CD4-positive, alpha-beta memory T cell (primary cell): Measurements from ENCODE around the gene SLC22A5. TPM values are rescaled to one million over a fixed set of nuclear protein-coding genes. Genes with fewer than 3 reads are reported as not detected.
"Not testable (repeated sequence)": the region's sequence is repeated elsewhere in the genome, so short reads cannot be mapped to it uniquely, and the experiment has no call there.

Experiments used
- CTCF ChIA-PET: fragments of 350-600 bp; sonication (Branson Sonifier 250); formaldehyde crosslinking; loops from one replicate; lab custom pipeline; 2021; ENCODE audit warnings: inconsistent platforms; ENCODE audit not compliant: partially characterized antibody; lab: Charles Lee
- POLR2A ChIA-PET: fragments of 350-600 bp; sonication (Branson Sonifier 250); formaldehyde crosslinking; loops from one replicate; lab custom pipeline; 2021; ENCODE audit not compliant: partially characterized antibody; lab: Charles Lee
- DNase-seq, 5 donors: peaks; one replicate each; pipeline versions ENCODE4 v3.0.0 to v3.0.0-alpha.2; 2020 to 2022; ENCODE audit warnings: mixed read lengths in 1 of 5
- H3K27ac ChIP-seq: one replicate; pipeline ENCODE4 v1.7.0; 2013; ENCODE audit warnings: low read depth, low read length
- H3K27me3 ChIP-seq: 2 replicates; pipeline ENCODE4 v1.7.0; 2013; ENCODE audit warnings: mild to moderate bottlenecking, low read length, moderate library complexity; ENCODE audit not compliant: insufficient read depth
- H3K36me3 ChIP-seq: 2 replicates; pipeline ENCODE4 v1.7.0; 2013; ENCODE audit warnings: mild to moderate bottlenecking, low read length, moderate library complexity; ENCODE audit not compliant: insufficient read depth
- H3K4me1 ChIP-seq: 2 replicates; pipeline ENCODE4 v1.7.0; 2013; ENCODE audit warnings: mild to moderate bottlenecking, low read length, moderate library complexity; ENCODE audit not compliant: insufficient read depth
- H3K4me3 ChIP-seq, 2 donors: one replicate each; pipeline ENCODE4 v1.7.0; 2013; ENCODE audit warnings: low read length in 2 of 2, mild to moderate bottlenecking in 1 of 2
- H3K9me3 ChIP-seq, 2 donors: one replicate each; pipeline ENCODE4 v1.7.0; 2013; ENCODE audit warnings: low read length in 2 of 2, control low read depth in 1 of 2; ENCODE audit not compliant: control insufficient read depth in 1 of 2
- H3K27ac Mint-ChIP-seq, 7 donors: one replicate each; pipeline ENCODE4 v1.8.0; 2020 to 2021; ENCODE audit warnings: mixed read lengths in 7 of 7, mild to moderate bottlenecking in 6 of 7, inconsistent platforms in 3 of 7, moderate library complexity in 3 of 7
- H3K27me3 Mint-ChIP-seq, 2 donors: one replicate each; pipeline ENCODE4 v1.8.0; 2020 to 2021; ENCODE audit warnings: mixed read lengths in 2 of 2
- H3K36me3 Mint-ChIP-seq, 2 donors: one replicate each; pipeline ENCODE4 v1.8.0; 2020 to 2021; ENCODE audit warnings: mixed read lengths in 2 of 2, inconsistent platforms in 1 of 2, mild to moderate bottlenecking in 1 of 2
- H3K4me1 Mint-ChIP-seq, 4 donors: one replicate each; pipeline ENCODE4 v1.8.0; 2020 to 2021; ENCODE audit warnings: mixed read lengths in 4 of 4, mild to moderate bottlenecking in 1 of 4
- H3K4me3 Mint-ChIP-seq, 8 donors: one replicate each; pipeline ENCODE4 v1.8.0; 2020 to 2021; ENCODE audit warnings: mixed read lengths in 8 of 8, mild to moderate bottlenecking in 7 of 8, moderate library complexity in 6 of 8, inconsistent platforms in 3 of 8
- H3K9me3 Mint-ChIP-seq, 8 donors: one replicate each; pipeline ENCODE4 v1.8.0; 2020 to 2021; ENCODE audit warnings: mixed read lengths in 8 of 8, mild to moderate bottlenecking in 5 of 8, inconsistent platforms in 3 of 8, moderate library complexity in 1 of 8
- intact Hi-C: fragments of 100-400 bp; cut with micrococcal nuclease; formaldehyde crosslinking; loops from one replicate; pipeline ENCODE4 v1.15.1; 2023
- polyA plus RNA-seq, 2 donors: library from polyadenylated mRNA; unstranded; fragments of 300-500 nt; fragmentation: Illumina TruSeq; gene quantifications; one replicate each; pipeline ENCODE4 v1.2.3, GENCODE V29; 2021
- total RNA-seq, 2 experiments: library from RNA; stranded (reverse); gene quantifications; one replicate each; pipeline ENCODE4 v1.2.3, GENCODE V29; 2021

Gene SLC22A5
- total and polyA plus RNA-seq, 4 experiments from 2014 or later = 1.9 to 10.0 (median 5.9) TPM

- Histone ChIP-seq H3K4me3 (peak overlapping the region; percentile 86 to 95), H3K9me3 (no peaks in the 10 kb centered on the region), H3K4me1 (peaks cover 78% of the 10 kb centered on the region), H3K27ac (peak overlapping the region; percentile 99), H3K36me3 (no peaks in the 10 kb centered on the region), H3K27me3 (no peaks in the 10 kb centered on the region)
- DNase-seq = peak; percentile 84 to 91 (median 86)
- POLR2A ChIA-PET = interaction anchor here (0.7 to 8.6 kb wide), 25 partner anchors 10 to 456 kb away, joined by 3 to 592 read pairs (median 11); partner anchors contain the start of genes CCNI2, GDF9, IRF1 and KIF3A
- Mint-ChIP-seq H3K27ac (peak overlapping the region; percentile 99 to 100 (median 99)), H3K9me3 (peaks cover 0 to 4% (median 0%) of the 10 kb centered on the region in 8 donors), H3K27me3 (no peaks in the 10 kb centered on the region), H3K4me1 (peaks cover 61 to 92% (median 75%) of the 10 kb centered on the region in 4 donors), H3K36me3 (peaks cover 7 to 31% of the 10 kb centered on the region in 2 donors), H3K4me3 (peak overlapping the region; percentile 91 to 99 (median 99))
- intact Hi-C loops = loop anchor here (1.0 to 2.0 kb wide), 5 partner anchors 9 to 80 kb away; partner anchors contain the start of gene IRF1
- CTCF ChIA-PET = interaction anchor here (0.9 to 9.6 kb wide), 18 partner anchors 10 to 90 kb away, joined by 3 to 141 read pairs (median 8); partner anchors contain the start of gene IRF1
These were observed 41.2 kb downstream of the SLC22A5 start for GRCh38 chr5:132410451-132411303.

GRCh38 chr5:132411304-132412013 lies 41.9 kb downstream of the SLC22A5 start:
- Histone ChIP-seq H3K4me1 (peaks cover 78% of the 10 kb centered on the region), H3K27me3 (no peaks in the 10 kb centered on the region), H3K4me3 (peak overlapping the region; percentile 86 to 95), H3K27ac (peak overlapping the region; percentile 99), H3K9me3 (no peaks in the 10 kb centered on the region), H3K36me3 (no peaks in the 10 kb centered on the region)
- intact Hi-C loops = loop anchor here (1.0 to 2.0 kb wide), 5 partner anchors 8 to 79 kb away; partner anchors contain the start of gene IRF1
- Mint-ChIP-seq H3K27ac (peak overlapping the region; percentile 99 to 100 (median 99)), H3K36me3 (peaks cover 7 to 34% of the 10 kb centered on the region in 2 donors), H3K4me1 (peaks cover 62 to 92% (median 74%) of the 10 kb centered on the region in 4 donors), H3K27me3 (no peaks in the 10 kb centered on the region), H3K9me3 (peaks cover 0 to 4% (median 0%) of the 10 kb centered on the region in 8 donors), H3K4me3 (peak overlapping the region; percentile 91 to 99 (median 99))
- ChIA-PET POLR2A (interaction anchor here (0.7 to 8.6 kb wide), 23 partner anchors 9 to 455 kb away, joined by 3 to 592 read pairs (median 12); partner anchors contain the start of genes CCNI2, GDF9, IRF1 and KIF3A), CTCF (interaction anchor here (0.7 to 9.6 kb wide), 20 partner anchors 9 to 89 kb away, joined by 3 to 141 read pairs (median 8); partner anchors contain the start of gene IRF1)
- peak in 4 of 5 donors; percentile 34 to 68 (median 42) for DNase-seq

GRCh38 chr5:132413567-132413966 lies 44.1 kb downstream of the SLC22A5 start:
- Histone ChIP-seq H3K27ac (peak overlapping the region; percentile 99), H3K36me3 (no peaks in the 10 kb centered on the region), H3K4me3 (peak overlapping the region in 1 of 2 donors; percentile 17), H3K27me3 (no peaks in the 10 kb centered on the region), H3K4me1 (peaks cover 78% of the 10 kb centered on the region), H3K9me3 (no peaks in the 10 kb centered on the region)
- peak overlapping the region; percentile 89 to 100 (median 99) for H3K27ac Mint-ChIP-seq
- intact Hi-C loops = no loop called here
- H3K36me3 Mint-ChIP-seq = peaks cover 20 to 47% of the 10 kb centered on the region in 2 donors
- no peaks in the 10 kb centered on the region for H3K27me3 Mint-ChIP-seq
- peaks cover 57 to 92% (median 73%) of the 10 kb centered on the region in 4 donors for H3K4me1 Mint-ChIP-seq
- peaks cover 0 to 4% (median 0%) of the 10 kb centered on the region in 8 donors for H3K9me3 Mint-ChIP-seq
- ChIA-PET POLR2A (interaction anchor here (1.5 to 6.3 kb wide), 7 partner anchors 15 to 83 kb away, joined by 3 to 177 read pairs (median 57); partner anchors contain the start of gene IRF1), CTCF (interaction anchor here (1.0 to 6.2 kb wide), 7 partner anchors 12 to 87 kb away, joined by 5 to 70 read pairs (median 17); partner anchors contain the start of gene IRF1)
- no peak for DNase-seq
- peak overlapping the region; percentile 91 to 99 (median 99) for H3K4me3 Mint-ChIP-seq

- no peak for DNase-seq
- no peaks in the 10 kb centered on the region for H3K27me3 ChIP-seq
- intact Hi-C loops = loop anchor here (5.0 kb wide), 1 partner anchor 42 kb away; no protein-coding TSS in a partner anchor
- ChIA-PET CTCF (interaction anchor here (1.1 to 6.2 kb wide), 13 partner anchors 9 to 91 kb away, joined by 3 to 70 read pairs (median 12); partner anchors contain the start of gene IRF1), POLR2A (interaction anchor here (0.9 to 6.3 kb wide), 18 partner anchors 9 to 333 kb away, joined by 3 to 177 read pairs (median 6); partner anchors contain the start of genes CCNI2 and IRF1)
- peaks cover 26 to 56% of the 10 kb centered on the region in 2 donors for H3K36me3 Mint-ChIP-seq
- peak overlapping the region; percentile 38 for H3K27ac ChIP-seq
- H3K4me3 ChIP-seq = peak overlapping the region; percentile 0 to 12
- no peaks in the 10 kb centered on the region for H3K36me3 ChIP-seq
- peaks cover 58 to 92% (median 73%) of the 10 kb centered on the region in 4 donors for H3K4me1 Mint-ChIP-seq
- H3K9me3 ChIP-seq = no peaks in the 10 kb centered on the region
- peak overlapping the region; percentile 47 to 99 (median 77) for H3K4me3 Mint-ChIP-seq
- H3K9me3 Mint-ChIP-seq = peaks cover 0 to 4% (median 0%) of the 10 kb centered on the region in 8 donors
- H3K27me3 Mint-ChIP-seq = no peaks in the 10 kb centered on the region
- peaks cover 78% of the 10 kb centered on the region for H3K4me1 ChIP-seq
- peak overlapping the region; percentile 88 to 100 (median 89) for H3K27ac Mint-ChIP-seq
These were observed 45.3 kb downstream of the SLC22A5 start for GRCh38 chr5:132414634-132415378.

GRCh38 chr5:132415516-132415915 lies 46.0 kb downstream of the SLC22A5 start:
- not testable (repeated sequence) for H3K9me3 Mint-ChIP-seq, H3K36me3 ChIP-seq, H3K27me3 ChIP-seq, H3K27me3 Mint-ChIP-seq, DNase-seq, H3K9me3 ChIP-seq
- Histone ChIP-seq H3K4me3 (peak overlapping the region in 1 of 2 donors; percentile 12), H3K27ac (peak overlapping the region; percentile 38), H3K4me1 (peaks cover 82% of the 10 kb centered on the region)
- Mint-ChIP-seq H3K4me1 (peaks cover 64 to 95% (median 79%) of the 10 kb centered on the region in 4 donors), H3K27ac (peak overlapping the region; percentile 84 to 100 (median 89)), H3K4me3 (peak overlapping the region in 5 of 8 donors; percentile 54 to 99 (median 85)), H3K36me3 (peaks cover 29 to 63% of the 10 kb centered on the region in 2 donors)
- intact Hi-C loops = loop anchor here (5.0 kb wide), 1 partner anchor 42 kb away; no protein-coding TSS in a partner anchor
- ChIA-PET CTCF (interaction anchor here (1.1 to 6.2 kb wide), 12 partner anchors 9 to 90 kb away, joined by 3 to 70 read pairs (median 14); partner anchors contain the start of gene IRF1), POLR2A (interaction anchor here (0.9 to 6.3 kb wide), 16 partner anchors 8 to 332 kb away, joined by 3 to 177 read pairs (median 6); partner anchors contain the start of genes CCNI2 and IRF1)
